Right cardiac atrium (tissue), 5 donors: ENCODE results near the gene COL5A1. TPM values are rescaled to one million over a fixed set of nuclear protein-coding genes. Genes with fewer than 3 reads are reported as not detected.

ENCODE experiments used
- ATAC-seq, 2 donors: fragments of 200-7000 bp; cut with Tn5 transposase; one replicate each; pipeline versions ENCODE4 v1.8.0 to v1.9.1; 2020; ENCODE audit warnings: moderate library complexity in 2 of 2, mild to moderate bottlenecking in 1 of 2
- DNase-seq, 3 donors: peaks; one replicate each; pipeline ENCODE4 v3.0.0-alpha.2; 2020
- H3K27ac ChIP-seq: one replicate; pipeline ENCODE4 v1.5.1; 2013; ENCODE audit warnings: mild to moderate bottlenecking, low read length, control low read depth, moderate library complexity
- H3K27me3 ChIP-seq: one replicate; pipeline ENCODE4 v1.6.1; 2013; ENCODE audit not compliant: control insufficient read depth, insufficient read depth
- H3K4me1 ChIP-seq: one replicate; pipeline ENCODE4 v1.6.1; 2013; ENCODE audit warnings: low read length; ENCODE audit not compliant: control insufficient read depth, insufficient read depth
- H3K4me3 ChIP-seq: one replicate; pipeline ENCODE4 v1.5.1; 2013; ENCODE audit warnings: low read length, control low read depth
- H3K9me3 ChIP-seq: one replicate; pipeline ENCODE4 v1.6.1; 2013; ENCODE audit warnings: low read length; ENCODE audit not compliant: control insufficient read depth
- WGBS: extraction: QIAGEN DNeasy Blood & Tissue Kit; methylation state at CpG from one replicate; pipeline ENCODE4 v1.1.7; 2013; 5-methylcytosine and 5-hydroxymethylcytosine counted together
- intact Hi-C, 4 donors: fragments of 100-400 bp; cut with DNase I; formaldehyde crosslinking; loops; one replicate each; pipeline versions ENCODE4 v1.11.0 to v1.14.0; 2022 to 2023
- polyA plus RNA-seq: library from polyadenylated mRNA; stranded (reverse); fragments of 200-250 nt; gene quantifications from one replicate; pipeline ENCODE4 v1.2.3, GENCODE V29; 2013
- total RNA-seq, 4 donors: library from RNA; stranded (reverse); fragmentation: NEBNext Ultra II Directional; extraction: Animal tissue kit (Norgen Biotek cat#: 25700); gene quantifications; one replicate each; pipeline ENCODE4 v1.2.1, GENCODE V29; 2021
- donor health status: healthy with polysubstance abuse.
- donor health status: DM: no; HTN: yes; CAD: no.
- donor health status: DM: no; HTN: no; CAD: no.
- donor health status: DM: no; HTN: yes; CAD: no; lungs with severe emphysema.
- donor health status: DM: yes; HTN: yes; CAD: no.

COL5A1 gene
- total and polyA plus RNA-seq, 5 donors: 15.4 to 35.8 (median 22.7) TPM

- no peaks in the 10 kb centered on the region for H3K27me3 ChIP-seq
- no peaks in the 10 kb centered on the region for H3K4me1 ChIP-seq
- peak; percentile 5 for ATAC-seq
- H3K27ac ChIP-seq: peak overlapping the region; percentile 53
- no peaks in the 10 kb centered on the region for H3K9me3 ChIP-seq
- WGBS: 76% methylated on average over 22 of the region's 22 CpGs
- DNase-seq: peak in 2 of 3 donors; percentile 73 to 81
- H3K4me3 ChIP-seq: no peak overlapping the region
- intact Hi-C loops: loop anchor here in 1 of 4 donors (10.0 kb wide), 1 partner anchor 556 kb away; no protein-coding TSS in a partner anchor
These were observed 89.3 kb downstream of the COL5A1 start for GRCh38 chr9:134730761-134731496.

- 87% methylated on average over 45 of the region's 45 CpGs for WGBS
- ATAC-seq: no peak
- peak in 2 of 3 donors; percentile 54 to 64 for DNase-seq
- Histone ChIP-seq H3K27me3 (no peaks in the 10 kb centered on the region), H3K9me3 (no peaks in the 10 kb centered on the region), H3K27ac (no peak overlapping the region), H3K4me1 (no peaks in the 10 kb centered on the region), H3K4me3 (no peak overlapping the region)
- intact Hi-C loops: loop anchor here in 1 of 4 donors (10.0 kb wide), 1 partner anchor 557 kb away; no protein-coding TSS in a partner anchor
These were observed 90.1 kb downstream of the COL5A1 start for GRCh38 chr9:134731497-134732391.

DNA sequence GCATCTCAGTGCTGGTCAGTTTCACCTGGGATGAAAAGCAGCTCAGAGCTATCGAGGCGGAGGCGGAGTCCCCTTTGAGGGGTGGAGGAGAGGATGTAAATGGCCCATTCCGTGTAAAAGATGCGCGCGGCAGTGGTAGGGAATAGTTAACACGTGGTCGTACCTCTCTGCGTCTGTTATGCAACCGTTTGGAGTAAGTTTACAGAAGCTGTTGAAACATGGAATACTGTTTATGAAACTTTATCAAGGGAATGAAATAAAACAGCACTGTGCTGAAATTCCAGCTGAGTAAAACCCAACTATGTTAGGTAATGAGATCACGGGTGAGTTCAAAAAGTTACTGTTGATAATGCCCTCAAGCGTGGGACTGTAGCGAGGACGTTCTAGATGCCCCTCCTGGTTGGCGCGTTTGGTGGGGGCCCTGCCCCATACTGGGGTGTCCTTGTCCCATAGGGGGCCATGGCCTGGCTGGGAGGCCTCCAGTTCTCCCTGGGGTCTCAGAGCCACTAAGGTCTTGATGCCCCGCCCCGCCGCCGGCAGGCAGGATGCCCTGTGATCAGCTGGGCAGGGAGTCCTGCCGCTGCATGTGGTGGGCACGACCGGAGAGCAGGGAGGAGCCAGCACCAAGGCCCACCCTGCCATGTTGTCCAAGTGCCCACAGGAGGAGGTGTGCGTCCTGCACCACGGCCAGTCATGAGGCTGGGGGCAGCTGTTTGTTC is 90.9 kb downstream of the COL5A1 start:
- 66% methylated on average over 26 of the region's 26 CpGs for WGBS

GRCh38 chr9:134733480-134734232 is 92.1 kb downstream of the COL5A1 start:
- no peak overlapping the region for H3K27ac ChIP-seq
- intact Hi-C loops: loop anchor here in 1 of 4 donors (10.0 kb wide), 1 partner anchor 559 kb away; no protein-coding TSS in a partner anchor

More for the DNA sequence above, 90.9 kb downstream of the COL5A1 start:
- Histone ChIP-seq H3K9me3 (no peaks in the 10 kb centered on the region), H3K27me3 (no peaks in the 10 kb centered on the region), H3K4me1 (no peaks in the 10 kb centered on the region), H3K27ac (no peak overlapping the region), H3K4me3 (no peak overlapping the region)
- intact Hi-C loops: loop anchor here in 1 of 4 donors (10.0 kb wide), 1 partner anchor 558 kb away; no protein-coding TSS in a partner anchor
- ATAC-seq: peak; percentile 22 to 25
- peak in 1 of 3 donors; percentile 74 for DNase-seq

GRCh38 chr9:134734270-134734669 is 92.7 kb downstream of the COL5A1 start:
- ATAC-seq (no peak), DNase-seq (peak in 2 of 3 donors; percentile 41 to 75)

More at GRCh38 chr9:134733480-134734232, 92.1 kb downstream of the COL5A1 start:
- no peak overlapping the region for H3K4me3 ChIP-seq
- no peaks in the 10 kb centered on the region for H3K9me3 ChIP-seq
- DNase-seq: peak in 2 of 3 donors; percentile 40 to 51
- WGBS: 78% methylated on average over 16 of the region's 16 CpGs
- no peaks in the 10 kb centered on the region for H3K27me3 ChIP-seq
- no peaks in the 10 kb centered on the region for H3K4me1 ChIP-seq
- ATAC-seq: no peak

DNA sequence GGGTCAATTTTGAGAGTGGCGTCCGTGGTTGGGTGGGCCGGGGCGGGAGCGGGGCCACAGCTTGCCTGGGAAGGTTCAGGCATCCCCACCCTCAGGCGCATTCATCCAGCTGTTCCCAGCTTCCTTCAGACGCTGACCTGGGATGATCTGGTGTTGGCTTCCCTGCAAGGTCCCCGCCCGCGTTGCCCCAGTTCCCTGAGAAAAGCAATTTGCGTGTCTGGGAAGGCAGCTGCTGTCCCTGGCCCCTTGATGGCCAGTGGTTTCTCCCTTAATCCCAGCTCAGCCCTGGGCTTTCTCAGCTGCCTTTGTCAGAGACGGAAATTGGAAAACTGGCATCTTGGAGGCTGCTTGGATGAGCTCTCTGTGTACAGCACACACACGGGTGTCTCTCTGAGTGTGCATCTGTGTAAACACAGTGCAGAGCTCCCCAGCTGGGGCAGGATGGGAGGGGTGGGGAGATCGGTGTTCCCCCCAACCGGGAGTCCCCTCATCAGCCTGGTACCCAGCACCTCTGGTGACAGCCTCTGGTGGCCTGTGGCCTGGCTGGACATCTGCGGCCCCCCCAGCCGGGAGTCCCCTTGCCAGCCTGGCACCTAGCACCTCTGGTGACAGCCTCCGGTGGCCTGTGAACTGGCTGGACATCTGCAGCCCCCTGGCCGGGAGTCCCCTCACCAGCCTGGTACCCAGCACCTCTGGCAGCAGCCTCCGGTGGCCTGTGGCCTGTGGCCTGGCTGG is 94.0 kb downstream of the COL5A1 start:
- intact Hi-C loops: loop anchor here in 3 of 4 donors (2.0 to 10.0 kb wide), 4 partner anchors 37 to 561 kb away; no protein-coding TSS in a partner anchor
- Histone ChIP-seq H3K27ac (no peak overlapping the region), H3K4me3 (no peak overlapping the region), H3K4me1 (no peaks in the 10 kb centered on the region), H3K27me3 (no peaks in the 10 kb centered on the region), H3K9me3 (no peaks in the 10 kb centered on the region)
- peak; percentile 77 to 91 (median 88) for DNase-seq
- peak; percentile 48 to 58 for ATAC-seq
- 59% methylated on average over 20 of the region's 20 CpGs for WGBS

More at GRCh38 chr9:134734270-134734669, 92.7 kb downstream of the COL5A1 start:
- intact Hi-C loops: loop anchor here in 1 of 4 donors (10.0 kb wide), 1 partner anchor 559 kb away; no protein-coding TSS in a partner anchor
- H3K4me3 ChIP-seq: no peak overlapping the region
- no peaks in the 10 kb centered on the region for H3K27me3 ChIP-seq
- no peaks in the 10 kb centered on the region for H3K4me1 ChIP-seq
- H3K27ac ChIP-seq: no peak overlapping the region
- WGBS: 53% methylated on average over 8 of the region's 8 CpGs
- H3K9me3 ChIP-seq: no peaks in the 10 kb centered on the region

DNA sequence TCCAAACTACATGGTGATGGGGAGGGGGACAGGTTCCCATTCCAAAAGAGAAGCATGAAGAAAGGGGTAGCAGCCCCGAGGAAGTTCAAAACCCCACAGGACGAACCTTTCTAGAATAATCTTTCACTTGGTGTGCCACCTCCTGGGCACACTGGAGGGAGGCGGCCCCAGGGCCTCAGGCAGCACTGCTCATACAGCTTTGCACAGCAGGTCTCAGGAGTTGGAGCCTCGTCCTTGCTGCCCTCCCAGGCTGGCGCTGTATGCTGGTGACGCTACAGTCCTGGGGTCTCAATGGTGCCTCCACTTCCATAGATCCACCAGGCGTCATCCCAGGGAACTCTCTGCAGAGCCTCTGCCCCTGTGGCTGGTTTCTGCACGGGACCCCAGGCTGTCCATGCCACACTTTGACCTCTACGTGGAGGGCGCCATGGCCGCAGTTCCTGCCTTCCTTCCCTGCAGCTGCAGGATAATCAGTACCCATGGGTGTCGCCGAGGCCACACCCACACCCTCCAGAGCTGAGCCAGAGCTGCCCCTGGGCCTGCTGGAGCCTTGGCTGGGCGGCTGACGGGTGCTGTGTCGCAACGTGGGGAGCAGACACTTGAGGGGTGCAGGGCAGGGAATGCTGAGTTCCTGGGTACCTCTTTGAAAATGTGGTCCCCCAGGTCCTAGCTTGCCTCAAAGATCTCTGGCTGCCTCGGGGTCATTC is 95.3 kb downstream of the COL5A1 start:
- H3K4me1 ChIP-seq: no peaks in the 10 kb centered on the region
- no peaks in the 10 kb centered on the region for H3K27me3 ChIP-seq

GRCh38 chr9:134737842-134738580 is 96.4 kb downstream of the COL5A1 start:
- Histone ChIP-seq H3K27me3 (no peaks in the 10 kb centered on the region), H3K4me1 (no peaks in the 10 kb centered on the region), H3K4me3 (no peak overlapping the region), H3K27ac (no peak overlapping the region), H3K9me3 (no peaks in the 10 kb centered on the region)
- WGBS: 85% methylated on average over 26 of the region's 26 CpGs
- DNase-seq (peak in 2 of 3 donors; percentile 45 to 52), ATAC-seq (no peak)
- intact Hi-C loops: loop anchor here in 3 of 4 donors (2.0 to 10.0 kb wide), 5 partner anchors 39 to 563 kb away; no protein-coding TSS in a partner anchor

More for the DNA sequence above, 95.3 kb downstream of the COL5A1 start:
- WGBS: 72% methylated on average over 18 of the region's 18 CpGs
- Histone ChIP-seq H3K27ac (no peak overlapping the region), H3K9me3 (no peaks in the 10 kb centered on the region), H3K4me3 (no peak overlapping the region)
- DNase-seq: peak in 1 of 3 donors; percentile 63
- intact Hi-C loops: loop anchor here in 3 of 4 donors (2.0 to 10.0 kb wide), 4 partner anchors 38 to 562 kb away; no protein-coding TSS in a partner anchor
- ATAC-seq: no peak
